ENCODE measurements around the gene CLPSL1.

Gene CLPSL1

GRCh38 chr6:35784200-35784599 lies 3.4 kb downstream of the CLPSL1 start:
- TF ChIP-seq CTCF (conservative IDR thresholded peaks at IDR 0.05; ENCODE audit: control insufficient read depth, insufficient read depth, low read depth, low read length) = no peak
- no peak for DNase-seq (ENCODE audit: low read depth)
- H3K4me3 ChIP-seq (ENCODE audit: control insufficient read depth, low read depth, low read length) = no peak overlapping the region

- H3K4me3 ChIP-seq (ENCODE audit: control insufficient read depth, low read depth, low read length) = no peak overlapping the region
- no peak for DNase-seq (ENCODE audit: low read depth)
- no peak for TF ChIP-seq CTCF (conservative IDR thresholded peaks at IDR 0.05; ENCODE audit: control insufficient read depth, insufficient read depth, low read depth, low read length)
Observed at GRCh38 chr6:35786272-35786671, 5.5 kb downstream of the CLPSL1 start.

- no peak for TF ChIP-seq CTCF (conservative IDR thresholded peaks at IDR 0.05; ENCODE audit: control insufficient read depth, insufficient read depth, low read depth, low read length)
- DNase-seq (ENCODE audit: low read depth) = no peak
- H3K4me3 ChIP-seq (ENCODE audit: control insufficient read depth, low read depth, low read length) = no peak overlapping the region
Observed at GRCh38 chr6:35786810-35787209, 6.0 kb downstream of the CLPSL1 start.

- no peak for TF ChIP-seq CTCF (conservative IDR thresholded peaks at IDR 0.05; ENCODE audit: control insufficient read depth, insufficient read depth, low read depth, low read length)
- DNase-seq (ENCODE audit: low read depth) = no peak
- no peak overlapping the region for H3K4me3 ChIP-seq (ENCODE audit: control insufficient read depth, low read depth, low read length)
Observed at GRCh38 chr6:35787266-35788218, 6.7 kb downstream of the CLPSL1 start.

GRCh38 chr6:35788423-35788982 lies 7.7 kb downstream of the CLPSL1 start:
- H3K4me3 ChIP-seq (ENCODE audit: control insufficient read depth, low read depth, low read length) = no peak overlapping the region
- no peak for TF ChIP-seq CTCF (conservative IDR thresholded peaks at IDR 0.05; ENCODE audit: control insufficient read depth, insufficient read depth, low read depth, low read length)
- no peak for DNase-seq (ENCODE audit: low read depth)

GRCh38 chr6:35790683-35791082 lies 9.9 kb downstream of the CLPSL1 start:
- no peak for TF ChIP-seq CTCF (conservative IDR thresholded peaks at IDR 0.05; ENCODE audit: control insufficient read depth, insufficient read depth, low read depth, low read length)
- DNase-seq (ENCODE audit: low read depth) = no peak

More at GRCh38 chr6:35790683-35791082, 9.9 kb downstream of the CLPSL1 start:
- H3K4me3 ChIP-seq (ENCODE audit: control insufficient read depth, low read depth, low read length) = no peak overlapping the region
